Left lung (tissue), 10 donors: ENCODE measurements around the gene SPRYD3. TPM values are rescaled to one million over a fixed set of nuclear protein-coding genes. Genes with fewer than 3 reads are reported as not detected.
A peak's percentile ranks its signal among the peaks of the same experiment; 100 is the strongest.
"Not testable (repeated sequence)": the region's sequence is repeated elsewhere in the genome, so short reads cannot be mapped to it uniquely, and the experiment has no call there.

ENCODE experiments used
- ATAC-seq: fragments of 200-7000 bp; cut with Tn5 transposase; one replicate; pipeline ENCODE4 v1.9.1; 2020; ENCODE audit warnings: moderate library complexity
- DNase-seq, 4 donors: peaks; one replicate each; pipeline ENCODE4 v3.0.0-alpha.2; 2013 to 2020
- H3K27ac ChIP-seq, 2 donors: fragments of 200-600 bp; sonication (generic) in 1 of 2; one replicate each; pipeline versions ENCODE4 v1.5.0 to v1.8.0; 2020 to 2021
- H3K27me3 ChIP-seq, 2 donors: fragments of 200-600 bp; sonication (generic) in 1 of 2; one replicate each; pipeline versions ENCODE4 v1.5.0 to v1.8.0; 2020 to 2021
- H3K36me3 ChIP-seq, 2 donors: fragments of 200-600 bp; sonication (generic) in 1 of 2; one replicate each; pipeline versions ENCODE4 v1.5.0 to v1.8.0; 2020 to 2021
- H3K4me1 ChIP-seq, 2 donors: fragments of 200-600 bp; one replicate each; pipeline ENCODE4 v1.8.0; 2021
- H3K4me3 ChIP-seq, 2 donors: fragments of 200-600 bp; sonication (generic) in 1 of 2; one replicate each; pipeline versions ENCODE4 v1.5.0 to v1.8.0; 2020 to 2021; ENCODE audit warnings: mild to moderate bottlenecking in 1 of 2
- H3K9me3 ChIP-seq, 2 donors: fragments of 200-600 bp; sonication (generic) in 1 of 2; one replicate each; pipeline versions ENCODE4 v1.5.0 to v1.8.0; 2020 to 2021
- intact Hi-C, 2 donors: fragments of 100-400 bp; cut with DNase I; formaldehyde crosslinking; loops; one replicate each; pipeline versions ENCODE4 v1.11.2 to v1.14.2; 2022
- polyA plus RNA-seq, 6 donors: library from polyadenylated mRNA; unstranded; fragments of 120-200 nt; gene quantifications; one replicate each; pipeline ENCODE4 v1.2.1, GENCODE V29; 2013; ENCODE audit not compliant: insufficient read length in 6 of 6
- total RNA-seq, 2 donors: library from RNA; stranded (reverse); fragmentation: NEBNext Ultra II Directional; extraction: Animal tissue kit (Norgen Biotek cat#: 25700); gene quantifications; one replicate each; pipeline ENCODE4 v1.2.1, GENCODE V29; 2021
- TF ChIP-seq, protein P1 (sequence below), 2 donors: fragments of 200-600 bp; sonication (generic) in 1 of 2; IDR thresholded peaks; one replicate each; pipeline versions ENCODE4 v1.5.0 to v1.8.0; 2021; ENCODE audit warnings: antibody characterized with exemption in 2 of 2
- donor health status: DM: no; HTN: yes; CAD: no.
- donor health status: DM: no; HTN: no; CAD: no.

The SPRYD3 gene
- total and polyA plus RNA-seq, 8 donors: 14.2 to 41.4 (median 18.1) TPM

- intact Hi-C loops: no loop called here
- ATAC-seq (peak; percentile 35), DNase-seq (peak in 3 of 4 donors; percentile 54 to 63 (median 55))
- TF ChIP-seq, protein P1, sequence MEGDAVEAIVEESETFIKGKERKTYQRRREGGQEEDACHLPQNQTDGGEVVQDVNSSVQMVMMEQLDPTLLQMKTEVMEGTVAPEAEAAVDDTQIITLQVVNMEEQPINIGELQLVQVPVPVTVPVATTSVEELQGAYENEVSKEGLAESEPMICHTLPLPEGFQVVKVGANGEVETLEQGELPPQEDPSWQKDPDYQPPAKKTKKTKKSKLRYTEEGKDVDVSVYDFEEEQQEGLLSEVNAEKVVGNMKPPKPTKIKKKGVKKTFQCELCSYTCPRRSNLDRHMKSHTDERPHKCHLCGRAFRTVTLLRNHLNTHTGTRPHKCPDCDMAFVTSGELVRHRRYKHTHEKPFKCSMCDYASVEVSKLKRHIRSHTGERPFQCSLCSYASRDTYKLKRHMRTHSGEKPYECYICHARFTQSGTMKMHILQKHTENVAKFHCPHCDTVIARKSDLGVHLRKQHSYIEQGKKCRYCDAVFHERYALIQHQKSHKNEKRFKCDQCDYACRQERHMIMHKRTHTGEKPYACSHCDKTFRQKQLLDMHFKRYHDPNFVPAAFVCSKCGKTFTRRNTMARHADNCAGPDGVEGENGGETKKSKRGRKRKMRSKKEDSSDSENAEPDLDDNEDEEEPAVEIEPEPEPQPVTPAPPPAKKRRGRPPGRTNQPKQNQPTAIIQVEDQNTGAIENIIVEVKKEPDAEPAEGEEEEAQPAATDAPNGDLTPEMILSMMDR (IDR thresholded peaks at IDR 0.05): no peak
- Histone ChIP-seq H3K27ac (peak overlapping the region in 1 of 2 donors; percentile 78), H3K4me3 (peak overlapping the region in 1 of 2 donors; percentile 41), H3K27me3 (peaks cover 0 to 34% of the 10 kb centered on the region in 2 donors), H3K36me3 (no peaks in the 10 kb centered on the region), H3K4me1 (peaks cover 11 to 42% of the 10 kb centered on the region in 2 donors), H3K9me3 (no peaks in the 10 kb centered on the region)
Measured at GRCh38 chr12:53096089-53096741, 17.0 kb upstream of the SPRYD3 start.

GRCh38 chr12:53095596-53095895 lies 16.4 kb upstream of the SPRYD3 start:
- ATAC-seq, intact Hi-C loops, H3K9me3 ChIP-seq, H3K4me3 ChIP-seq, DNase-seq, H3K36me3 ChIP-seq, H3K27ac ChIP-seq: not testable (repeated sequence)
- Histone ChIP-seq H3K4me1 (peaks cover 11 to 42% of the 10 kb centered on the region in 2 donors), H3K27me3 (peaks cover 0 to 34% of the 10 kb centered on the region in 2 donors)

- H3K4me3 ChIP-seq, H3K9me3 ChIP-seq, H3K36me3 ChIP-seq, ATAC-seq, intact Hi-C loops, H3K27ac ChIP-seq, DNase-seq: not testable (repeated sequence)
- Histone ChIP-seq H3K4me1 (peaks cover 11 to 42% of the 10 kb centered on the region in 2 donors), H3K27me3 (peaks cover 0 to 34% of the 10 kb centered on the region in 2 donors)
Measured at GRCh38 chr12:53094796-53095595, 15.8 kb upstream of the SPRYD3 start.

- TF ChIP-seq, protein P1 (IDR thresholded peaks at IDR 0.05): no peak
- Histone ChIP-seq H3K4me1 (peaks cover 11 to 40% of the 10 kb centered on the region in 2 donors), H3K4me3 (no peak overlapping the region), H3K27me3 (peaks cover 0 to 34% of the 10 kb centered on the region in 2 donors), H3K27ac (peak overlapping the region; percentile 30 to 39), H3K9me3 (no peaks in the 10 kb centered on the region), H3K36me3 (no peaks in the 10 kb centered on the region)
- no peak for ATAC-seq
- no peak for DNase-seq
- intact Hi-C loops: no loop called here
Measured at GRCh38 chr12:53094394-53094787, 15.2 kb upstream of the SPRYD3 start.

- Histone ChIP-seq H3K27ac (peak overlapping the region; percentile 30 to 39), H3K36me3 (no peaks in the 10 kb centered on the region), H3K4me1 (peaks cover 6 to 35% of the 10 kb centered on the region in 2 donors), H3K27me3 (peaks cover 0 to 31% of the 10 kb centered on the region in 2 donors), H3K4me3 (no peak overlapping the region), H3K9me3 (no peaks in the 10 kb centered on the region)
- ATAC-seq: peak; percentile 12
- no peak for DNase-seq
- TF ChIP-seq, protein P1 (IDR thresholded peaks at IDR 0.05): no peak
- intact Hi-C loops: no loop called here
Measured at GRCh38 chr12:53093777-53094393, 14.7 kb upstream of the SPRYD3 start.

GRCh38 chr12:53091756-53092155 lies 12.6 kb upstream of the SPRYD3 start:
- ATAC-seq: no peak
- H3K27ac ChIP-seq: no peak overlapping the region
- no peak for DNase-seq

More at GRCh38 chr12:53091756-53092155, 12.6 kb upstream of the SPRYD3 start:
- Histone ChIP-seq H3K27me3 (peaks cover 0 to 9% of the 10 kb centered on the region in 2 donors), H3K9me3 (no peaks in the 10 kb centered on the region), H3K4me1 (peaks cover 0 to 13% of the 10 kb centered on the region in 2 donors), H3K4me3 (no peak overlapping the region), H3K36me3 (no peaks in the 10 kb centered on the region)
- intact Hi-C loops: no loop called here
- TF ChIP-seq, protein P1 (IDR thresholded peaks at IDR 0.05): no peak
